LNCAP (cell line): ENCODE results near the gene KIF6.

ENCODE experiments used
- CTCF ChIP-seq: fragments of 450-650 bp; IDR thresholded peaks from 2 replicates; pipeline ENCODE4 v1.5.1; 2017; ENCODE audit warnings: mild to moderate bottlenecking

Gene KIF6

GRCh38 chr6:39724787-39725631, at the start of gene KIF6:
TSS of gene KIF6 (minus strand) at chr6:39725408. CDS start at chr6:39725310, 98 bp downstream.
- no peak for TF ChIP-seq CTCF

- no peak for TF ChIP-seq CTCF
These were observed 48.6 kb upstream of the KIF6 start for GRCh38 chr6:39773782-39774181.

- no peak for TF ChIP-seq CTCF
These were observed 47.5 kb upstream of the KIF6 start for GRCh38 chr6:39772559-39773273.

- TF ChIP-seq CTCF: no peak
These were observed 45.2 kb upstream of the KIF6 start for GRCh38 chr6:39770446-39770845.

GRCh38 chr6:39769012-39769411, 43.8 kb upstream of the KIF6 start:
- no peak for TF ChIP-seq CTCF

- TF ChIP-seq CTCF: no peak
These were observed 40.4 kb upstream of the KIF6 start for GRCh38 chr6:39765508-39766065.

GRCh38 chr6:39760226-39760952, 35.2 kb upstream of the KIF6 start:
- no peak for TF ChIP-seq CTCF
